Measurements from ENCODE around the gene DPM1.

The DPM1 gene

DNA sequence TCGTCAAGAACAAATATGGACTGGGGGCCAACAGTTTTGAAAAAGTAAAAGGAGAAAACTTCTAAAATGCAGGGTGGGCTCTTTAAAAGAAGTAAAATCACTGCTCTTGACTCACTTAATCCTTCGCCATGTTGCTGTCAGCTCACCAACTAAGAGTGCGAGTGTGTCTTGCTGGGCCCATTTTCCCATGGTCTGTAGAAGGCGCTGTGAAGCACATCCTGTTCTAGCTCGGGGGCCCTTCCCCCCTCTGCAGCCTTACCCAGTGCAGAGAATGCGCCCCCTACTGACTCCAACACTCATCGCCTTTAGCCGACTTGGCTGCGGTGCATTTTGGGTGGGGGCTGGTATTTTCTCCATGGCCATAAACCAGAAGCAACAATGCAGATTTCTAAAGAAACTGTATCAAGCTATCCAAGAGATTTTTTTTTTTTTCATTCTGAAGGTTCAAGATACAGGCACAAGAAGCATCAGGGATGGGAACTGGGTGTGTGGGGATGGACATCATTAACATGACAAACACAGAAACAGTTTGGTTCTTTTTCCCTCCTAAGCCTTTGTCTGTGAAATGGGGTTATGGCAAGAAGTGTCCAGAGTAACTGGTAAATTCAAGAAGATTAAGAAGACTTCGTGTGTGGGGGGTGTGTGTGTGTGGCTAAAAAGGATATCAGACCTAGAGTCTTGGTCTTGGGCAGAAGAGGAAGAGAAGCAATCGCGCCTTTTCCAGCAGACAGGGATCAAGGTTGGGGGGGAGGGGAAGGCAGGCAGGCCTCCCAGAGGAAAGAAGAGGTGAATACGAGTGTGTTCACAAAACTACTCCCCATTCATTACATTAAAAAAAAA is 28.8 kb downstream of the DPM1 start:
- DNase-seq: peak; percentile 61

DNA sequence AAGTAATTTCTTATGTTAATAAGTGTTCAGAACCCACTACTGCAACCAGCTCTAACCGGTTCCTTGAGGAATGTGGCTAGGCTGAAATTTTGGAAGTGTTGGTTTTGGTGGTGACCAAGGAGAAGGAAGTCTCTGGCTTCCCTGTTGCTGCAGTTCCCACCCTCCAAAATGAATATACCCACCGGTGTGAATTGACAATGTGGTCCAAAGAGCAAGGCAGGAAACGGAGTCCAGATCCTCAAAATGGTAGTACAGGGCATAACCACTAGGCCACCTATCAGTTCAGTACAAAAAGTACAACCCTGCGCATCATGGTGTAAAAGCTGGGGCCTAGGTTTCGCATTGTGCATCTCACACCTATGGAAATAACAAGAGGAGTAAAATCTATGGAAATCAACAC is 29.9 kb downstream of the DPM1 start:
- DNase-seq: no peak

DNA sequence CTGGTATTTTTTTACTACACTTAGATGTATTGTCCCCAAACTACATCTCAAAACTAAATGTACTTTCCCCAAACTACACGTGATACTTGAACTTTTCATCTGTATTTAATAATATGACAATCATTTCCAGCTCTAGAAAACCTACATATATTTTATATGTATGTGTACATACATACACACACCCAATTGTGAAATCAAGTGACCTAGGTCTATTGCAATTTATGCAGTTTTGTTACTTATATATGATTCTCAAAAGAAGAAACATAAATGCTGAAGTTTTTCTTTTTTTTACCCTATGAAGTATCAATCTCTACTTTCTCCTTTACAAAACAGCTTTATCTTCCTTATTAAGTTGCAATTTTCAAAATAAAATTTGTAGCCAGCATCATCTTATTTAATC is 31.8 kb downstream of the DPM1 start:
- DNase-seq: no peak

DNA sequence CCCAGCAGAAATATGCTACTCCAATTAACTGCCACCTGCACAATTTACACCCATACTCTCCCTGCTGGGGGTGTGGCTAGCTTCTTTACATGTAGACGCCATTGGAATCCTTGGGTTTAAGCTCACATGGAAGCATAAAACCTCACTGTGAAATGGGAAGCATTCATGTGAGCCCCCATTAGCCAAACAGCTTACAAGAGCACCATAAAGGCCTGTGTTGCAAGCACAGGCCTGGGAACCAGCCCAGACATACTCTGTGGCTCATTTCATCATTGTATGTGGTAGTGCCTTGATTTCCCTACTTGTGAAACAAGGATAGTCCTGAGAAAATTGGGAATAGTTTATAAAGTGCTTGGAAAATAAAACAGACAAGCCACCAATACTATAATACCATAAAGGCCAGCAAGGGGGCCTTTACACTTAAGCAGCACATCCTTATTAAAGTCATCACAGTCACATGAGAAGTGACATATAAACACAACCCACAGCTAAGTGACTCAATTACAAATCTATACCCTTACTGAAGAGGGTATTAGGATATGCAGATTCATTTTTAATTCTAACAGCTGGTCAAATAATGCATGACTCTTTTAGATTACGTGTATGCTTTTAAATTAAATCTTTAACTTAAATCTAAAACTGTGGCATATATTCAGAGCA is 33.9 kb downstream of the DPM1 start:
- no peak for DNase-seq

DNA sequence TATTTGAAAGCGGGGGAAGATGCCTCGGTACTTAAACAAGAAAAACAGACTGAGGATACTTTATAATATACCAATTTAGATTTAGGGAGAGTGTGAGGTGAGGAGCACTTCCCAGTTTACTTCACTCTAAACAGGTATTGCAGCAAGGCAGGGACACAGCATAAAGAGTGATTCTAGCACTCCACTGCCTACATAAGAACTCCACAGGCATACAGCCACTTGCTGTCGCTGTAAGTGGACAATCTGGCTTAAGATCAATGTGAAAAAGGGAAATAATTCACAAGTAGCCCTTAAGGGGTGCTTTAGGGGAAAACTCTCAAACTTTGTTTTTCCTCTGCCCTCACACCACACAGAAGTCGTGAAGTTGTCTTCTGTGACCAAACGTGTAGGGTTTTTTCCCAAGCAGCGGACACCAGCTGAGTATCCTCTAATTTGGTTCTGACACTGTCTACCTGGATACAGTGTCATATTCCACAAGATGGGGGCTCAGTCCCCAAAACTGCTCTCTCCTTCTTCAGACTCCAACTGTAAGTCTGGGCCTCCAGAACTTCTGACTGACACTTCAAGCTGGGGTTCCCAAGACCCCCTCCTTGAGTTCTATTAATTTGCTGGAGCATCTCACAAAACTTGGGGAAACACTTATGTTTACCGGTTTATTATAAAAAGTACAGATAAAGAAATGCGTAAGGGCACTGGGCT is 36.4 kb downstream of the DPM1 start:
- no peak for DNase-seq

DNA sequence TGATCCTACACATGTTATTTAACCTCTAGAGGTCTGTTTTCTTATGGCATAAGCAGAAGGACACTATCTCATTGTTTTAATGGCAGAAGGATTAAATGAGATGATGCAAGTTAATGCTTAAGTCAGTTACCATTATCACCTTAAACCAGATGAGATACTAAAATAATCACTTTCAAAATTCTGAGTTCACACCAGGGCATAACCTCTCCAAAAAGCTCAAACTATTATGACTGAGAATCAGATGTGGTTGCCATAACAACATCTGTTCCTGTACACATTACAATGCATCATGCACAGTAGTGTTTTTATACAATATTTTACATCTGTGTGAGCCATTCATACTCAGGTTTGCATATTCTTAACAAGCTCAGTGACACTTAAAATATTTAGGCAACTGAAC is 37.3 kb downstream of the DPM1 start:
- no peak for DNase-seq

DNA sequence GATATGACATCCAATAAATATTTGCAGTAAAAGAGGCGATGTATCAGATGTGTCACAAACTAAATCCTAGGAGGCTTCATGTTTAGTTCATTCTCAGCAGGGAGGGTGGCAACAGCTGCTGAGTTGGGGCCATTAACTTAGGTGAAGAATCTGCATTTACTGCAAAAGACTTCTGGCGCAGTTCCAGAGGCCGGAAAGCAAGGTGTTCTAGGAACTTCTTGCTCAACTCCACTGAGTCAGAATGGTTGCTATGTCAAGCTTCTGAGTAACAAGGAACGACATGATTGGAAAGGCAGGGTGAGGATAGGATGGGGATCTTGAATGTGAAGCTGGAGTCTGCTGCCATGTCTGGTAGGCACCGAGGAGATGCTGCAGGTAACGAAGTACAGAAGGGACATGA is 38.8 kb downstream of the DPM1 start:
- DNase-seq: no peak

DNA sequence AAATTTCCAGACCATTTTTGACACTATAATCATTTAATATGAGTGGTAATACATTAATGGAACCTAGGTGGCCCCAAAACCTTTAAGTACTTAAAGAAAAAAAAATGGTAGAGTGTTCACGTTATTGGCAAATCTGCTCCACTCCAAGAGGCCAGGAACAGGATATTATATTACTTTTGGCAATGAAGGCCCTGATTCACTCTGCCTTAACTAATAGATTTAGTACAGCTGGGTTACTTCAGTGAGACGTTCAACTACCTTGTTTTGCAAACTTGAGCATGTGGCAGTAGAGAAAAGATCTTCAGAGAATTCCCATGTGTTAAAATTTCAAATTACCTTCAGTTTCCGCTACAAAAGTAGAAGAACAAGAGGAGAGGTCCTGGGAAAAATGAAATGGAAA is 39.9 kb downstream of the DPM1 start:
- DNase-seq: no peak

DNA sequence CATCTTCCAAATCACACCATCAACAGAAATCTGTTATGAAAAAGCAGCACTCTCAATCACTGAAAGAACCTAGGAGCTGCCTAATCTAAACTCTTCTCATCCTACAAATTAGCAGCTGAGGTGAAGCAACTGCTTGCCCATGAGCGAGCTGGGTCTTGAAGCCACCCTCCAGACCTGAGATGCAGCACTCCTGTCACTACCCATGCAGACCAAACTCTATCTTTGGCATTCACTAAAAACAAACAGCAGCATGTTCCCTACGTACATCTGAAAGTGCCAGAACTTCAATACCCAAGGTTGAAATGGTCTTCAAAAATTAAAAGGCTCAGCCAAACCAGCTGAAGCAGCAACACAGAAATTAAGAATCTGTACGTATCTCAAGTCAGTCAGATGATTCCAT is 41.4 kb downstream of the DPM1 start:
- DNase-seq: no peak

DNA sequence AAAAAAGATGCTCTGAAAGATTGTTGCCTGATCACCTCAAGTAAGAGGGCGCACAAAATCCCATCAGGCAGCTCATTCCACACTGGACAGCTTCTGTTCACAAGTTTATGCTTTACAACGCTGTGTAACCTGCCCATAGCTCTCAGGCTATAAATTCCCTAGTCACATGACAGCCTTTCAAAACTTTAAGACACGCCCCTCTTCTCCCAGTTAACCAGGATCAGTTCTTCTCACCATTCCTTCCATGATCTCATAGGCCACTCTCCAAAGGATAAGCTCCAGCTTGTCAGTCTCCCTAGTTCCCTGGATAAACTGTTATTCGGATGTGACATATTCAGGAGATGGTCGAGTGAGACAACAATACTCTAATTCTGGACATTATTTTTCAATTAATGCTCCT is 42.1 kb downstream of the DPM1 start:
- DNase-seq: no peak

DNA sequence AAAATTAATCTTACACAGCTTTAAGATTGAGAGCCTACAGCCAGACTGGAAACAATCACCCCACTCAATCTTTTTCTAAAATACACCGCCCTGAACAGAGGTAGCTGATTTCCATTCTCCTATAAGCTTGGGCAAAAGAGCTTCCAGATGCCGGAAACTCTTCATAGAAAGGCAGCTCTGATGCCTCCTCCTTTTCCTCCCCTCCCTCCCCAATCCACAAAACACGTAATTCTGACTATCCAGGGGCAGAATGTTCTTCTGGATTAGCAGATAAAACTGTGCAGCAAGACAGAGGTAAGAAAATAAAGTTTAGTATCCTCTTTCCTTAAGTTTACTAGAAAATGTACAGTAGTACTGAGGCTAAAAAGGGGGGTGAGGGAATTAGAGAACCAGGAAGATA is 42.9 kb downstream of the DPM1 start:
- no peak for DNase-seq

DNA sequence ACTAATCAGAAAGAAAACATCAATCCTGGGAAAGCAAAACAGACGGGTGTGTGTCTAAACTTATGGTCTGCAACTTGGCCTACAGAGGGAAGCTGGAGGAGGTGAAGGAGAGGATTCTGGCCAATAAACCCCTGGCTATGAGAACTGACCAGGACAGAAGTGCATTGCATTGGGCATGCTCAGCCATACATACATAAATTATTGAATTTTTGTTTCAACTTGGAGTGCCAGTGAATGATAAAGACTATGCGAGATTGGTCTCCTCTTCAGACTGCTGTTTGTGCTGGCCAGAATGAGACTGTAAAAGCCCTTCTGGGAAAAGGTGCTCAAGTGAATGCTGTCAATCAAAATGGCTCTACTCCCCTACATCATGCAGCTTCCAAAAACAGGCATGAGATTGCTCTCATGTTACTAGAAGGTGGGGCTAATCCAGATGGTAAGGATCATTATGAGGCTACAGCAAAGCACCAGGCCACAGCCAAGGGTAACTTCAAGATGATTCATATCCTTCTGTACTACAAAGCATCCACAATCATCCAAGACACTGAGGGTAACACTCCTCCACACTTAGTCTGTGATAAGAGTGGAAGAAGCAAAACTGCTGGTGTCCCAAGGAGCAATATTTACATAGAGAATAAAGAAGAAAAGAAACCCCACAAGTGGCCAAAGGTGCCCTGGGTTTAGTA is 44.5 kb downstream of the DPM1 start:
- no peak for DNase-seq

DNA sequence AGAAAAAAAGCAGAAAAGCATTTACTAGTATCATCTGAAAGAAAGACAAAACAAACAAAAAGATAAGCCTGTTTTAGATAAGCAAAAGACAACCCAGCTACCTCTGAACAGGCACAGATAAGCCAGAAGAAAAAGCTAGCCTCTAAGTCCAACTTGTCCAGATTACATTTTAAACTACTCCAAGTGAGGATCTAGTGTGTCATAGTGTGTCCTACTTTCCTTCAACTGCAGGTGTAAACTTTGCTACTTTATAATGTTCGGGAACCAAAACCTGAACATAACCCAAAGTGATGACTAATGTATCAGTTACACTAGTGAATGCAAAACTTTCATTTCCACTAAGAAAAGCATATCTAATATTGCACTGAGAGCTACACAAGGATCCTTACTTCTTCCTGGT is 46.6 kb downstream of the DPM1 start:
- DNase-seq: no peak

DNA sequence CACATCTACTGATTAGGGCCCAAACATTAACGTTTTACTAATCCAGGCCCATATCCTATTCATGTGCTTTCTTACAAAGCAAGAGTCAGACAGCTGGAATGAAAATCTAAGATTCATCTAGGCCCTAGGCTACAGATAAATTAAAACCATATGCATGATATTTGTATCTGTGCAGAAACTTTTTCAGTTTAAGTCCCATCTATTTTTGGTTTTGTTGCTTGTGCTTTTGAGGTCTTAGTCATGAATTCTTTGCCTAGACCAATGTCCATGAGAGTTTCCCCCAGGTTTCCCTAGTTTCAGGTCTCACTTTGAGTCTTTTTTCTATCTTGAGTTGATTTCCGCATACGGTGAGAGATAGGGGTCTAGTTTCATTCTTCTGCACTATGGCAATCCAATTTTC is 47.3 kb downstream of the DPM1 start:
- no peak for DNase-seq

DNA sequence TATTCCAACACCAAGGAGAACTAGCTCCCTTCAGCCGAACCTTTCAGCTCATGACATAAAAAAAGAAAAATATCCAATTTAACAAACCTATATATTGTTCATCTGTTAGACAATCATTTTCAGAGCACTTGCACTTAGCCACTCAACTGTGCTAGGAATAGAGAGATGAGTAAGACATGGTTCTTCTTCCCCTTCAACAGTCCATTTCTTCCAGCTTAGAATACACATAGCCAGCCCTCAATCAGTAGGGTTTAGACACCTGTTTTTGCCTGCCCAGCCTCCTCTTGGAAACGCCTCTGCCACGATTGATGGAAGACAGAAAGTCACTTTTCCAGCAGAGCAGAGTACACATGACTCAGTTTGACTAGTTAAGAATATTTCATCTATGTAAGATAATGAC is 48.9 kb downstream of the DPM1 start:
- DNase-seq: no peak

DNA sequence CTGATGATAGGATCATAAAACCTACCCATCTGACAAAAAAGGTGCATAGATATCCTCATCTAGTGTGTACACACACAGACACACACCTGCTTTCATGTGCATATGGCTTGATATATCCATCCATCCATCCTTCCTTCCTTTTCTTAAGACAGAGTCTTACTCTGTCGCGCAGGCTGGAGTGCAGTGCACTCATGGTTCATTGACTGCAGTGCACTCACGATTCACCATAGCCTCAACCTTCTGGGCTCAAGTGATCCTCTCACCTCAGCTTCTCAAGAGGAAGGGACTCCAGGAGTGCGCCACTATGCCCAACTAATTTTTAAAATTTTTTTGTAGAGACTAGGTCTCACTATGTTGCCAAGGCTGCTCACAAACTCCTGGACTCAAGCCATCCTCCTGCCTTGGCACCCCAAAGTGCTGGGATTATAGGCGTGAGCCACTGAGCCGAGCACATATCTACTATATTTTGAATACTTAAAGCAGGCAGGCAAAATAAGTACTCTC is 54.2 kb downstream of the DPM1 start:
- no peak for DNase-seq

DNA sequence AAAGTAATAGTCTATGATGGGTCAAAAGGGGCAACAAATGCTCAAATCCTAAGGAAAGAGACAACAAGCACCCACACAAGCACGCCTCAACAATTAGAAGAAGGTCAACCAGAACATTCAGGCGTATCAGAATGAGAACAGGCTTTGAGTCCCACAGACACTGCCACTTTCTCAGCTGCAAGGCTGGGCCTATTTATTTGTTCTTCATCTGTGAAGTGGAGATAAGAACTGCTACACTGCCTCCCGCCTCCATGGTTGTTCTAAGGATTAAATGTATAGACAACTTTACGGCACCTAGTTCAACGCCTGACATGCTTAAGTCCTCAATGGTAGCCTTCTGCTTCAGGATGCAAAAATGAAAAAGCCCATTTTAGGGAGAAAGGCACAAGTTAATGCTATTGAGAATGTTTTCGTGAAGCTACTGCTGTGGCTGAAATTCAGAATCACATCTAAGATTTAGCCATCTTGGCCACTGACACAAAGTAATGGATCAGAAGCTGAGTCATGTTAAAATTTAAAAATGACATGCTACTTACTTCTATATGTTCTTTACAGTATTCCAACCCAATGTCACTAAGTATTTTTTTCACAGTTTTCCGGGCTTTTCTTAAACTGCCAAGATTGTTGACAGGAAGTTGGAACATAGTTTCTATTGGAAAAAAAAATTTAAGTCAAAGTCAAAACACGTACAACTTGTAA is 54.8 kb downstream of the DPM1 start:
- no peak for DNase-seq

DNA sequence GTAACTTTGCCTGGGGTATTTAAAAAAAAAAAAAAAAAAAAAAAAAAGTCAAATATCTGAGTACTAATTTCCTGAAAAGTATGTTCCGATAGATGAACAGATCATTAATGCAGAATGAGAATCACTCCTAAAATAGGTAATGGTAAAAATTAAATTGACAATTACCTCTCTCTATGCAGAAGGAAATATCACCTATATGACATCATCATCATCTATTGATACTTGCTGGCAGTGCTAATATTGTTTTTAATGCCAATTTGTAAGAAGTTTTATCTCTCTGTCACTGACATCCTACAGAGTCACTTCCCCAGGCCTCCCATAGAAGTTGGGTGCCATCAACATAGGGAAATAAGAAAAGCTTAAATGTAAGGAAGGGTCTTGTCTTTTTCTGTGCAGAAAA is 57.0 kb downstream of the DPM1 start:
- DNase-seq: no peak

DNA sequence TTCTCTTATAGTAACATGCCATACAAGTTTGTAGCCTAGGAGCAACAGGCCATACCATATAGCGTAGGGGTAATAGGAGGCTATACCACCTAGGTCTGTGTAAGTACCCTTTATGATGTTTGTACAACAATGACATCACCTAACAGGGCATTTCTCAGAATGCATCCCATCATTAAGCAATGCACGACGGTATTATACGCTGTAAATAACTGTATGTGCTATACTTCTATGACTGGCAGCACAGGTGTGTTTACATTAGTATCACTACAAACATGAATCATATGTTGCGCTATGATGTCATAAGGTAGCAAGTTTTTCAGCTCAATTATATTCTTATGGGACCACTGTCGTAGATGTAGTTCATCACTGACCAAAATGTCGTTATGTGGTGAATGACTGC is 58.1 kb downstream of the DPM1 start:
- no peak for DNase-seq

DNA sequence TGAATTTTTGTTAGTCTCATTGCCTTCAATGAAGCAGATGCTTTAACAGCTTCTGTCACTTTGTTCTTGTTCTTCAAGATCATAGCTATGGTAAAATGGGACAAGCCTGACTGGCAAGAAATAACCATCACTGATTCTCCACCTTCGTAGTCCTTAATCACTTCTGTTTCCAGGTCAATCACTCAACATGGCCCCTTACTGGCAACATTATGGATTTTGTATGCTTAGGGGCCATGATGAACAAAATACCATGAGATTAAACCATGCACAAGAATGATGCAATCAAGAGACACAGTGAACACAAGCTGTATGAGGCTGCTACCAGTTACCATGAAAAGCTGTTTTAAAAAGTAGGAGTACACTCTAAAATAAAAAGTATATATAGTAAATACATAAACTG is 59.9 kb downstream of the DPM1 start:
- DNase-seq: no peak

DNA sequence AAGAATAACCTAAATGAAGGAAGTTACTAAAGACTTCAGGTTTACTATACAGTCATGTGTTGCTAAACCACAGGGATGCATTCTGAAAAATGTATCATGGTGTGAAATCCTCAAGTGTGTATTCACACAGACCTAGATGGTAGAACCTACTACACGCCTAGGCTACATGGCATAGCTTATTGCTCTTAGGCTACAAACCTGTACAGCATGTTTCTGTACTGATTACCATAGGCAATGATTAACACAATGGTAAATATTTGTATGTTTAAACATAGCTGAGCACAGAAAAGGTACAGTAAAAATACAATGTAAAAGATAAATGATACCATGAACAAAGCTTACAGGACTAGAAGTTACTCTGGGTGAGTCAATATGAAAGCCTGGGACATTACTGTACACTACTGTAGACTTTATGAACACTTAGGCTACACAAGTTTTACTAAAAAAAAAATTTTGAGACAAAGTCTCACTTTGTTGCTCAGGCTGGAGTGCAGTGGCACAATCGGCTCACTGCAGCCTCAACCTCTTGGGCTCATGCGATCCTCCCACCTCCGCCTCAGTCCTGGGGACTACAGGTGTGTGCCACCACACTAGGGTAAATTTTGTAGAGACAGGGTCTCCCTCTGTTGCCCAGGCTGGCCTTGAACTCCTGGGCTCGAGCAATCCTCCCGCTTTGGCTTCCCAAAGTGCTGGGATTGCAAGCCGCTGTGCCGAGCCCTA is 63.1 kb downstream of the DPM1 start:
- DNase-seq: no peak

DNA sequence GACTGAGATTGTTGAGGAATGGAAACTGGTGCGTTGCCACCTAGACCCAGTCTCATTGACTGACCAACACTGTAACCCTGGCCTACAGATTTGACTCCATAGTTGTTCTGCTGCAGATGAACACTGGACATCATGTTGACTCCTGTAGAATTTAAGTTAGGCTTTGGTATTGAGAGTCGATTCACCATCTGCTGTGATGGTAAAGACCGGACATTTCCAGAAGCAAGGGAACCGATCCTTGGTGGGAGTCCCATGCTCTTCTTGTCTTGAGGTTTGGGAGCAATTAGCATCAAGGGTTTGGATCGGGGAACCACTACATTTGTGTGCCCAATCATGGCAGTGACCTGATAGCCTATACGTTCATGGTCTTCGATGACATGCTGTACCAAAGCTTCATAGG is 64.7 kb downstream of the DPM1 start:
- no peak for DNase-seq
